ENCODE results near the gene RSPH3.
"Not testable (repeated sequence)": the region's sequence is repeated elsewhere in the genome, so short reads cannot be mapped to it uniquely, and the experiment has no call there.

RSPH3 gene

DNA sequence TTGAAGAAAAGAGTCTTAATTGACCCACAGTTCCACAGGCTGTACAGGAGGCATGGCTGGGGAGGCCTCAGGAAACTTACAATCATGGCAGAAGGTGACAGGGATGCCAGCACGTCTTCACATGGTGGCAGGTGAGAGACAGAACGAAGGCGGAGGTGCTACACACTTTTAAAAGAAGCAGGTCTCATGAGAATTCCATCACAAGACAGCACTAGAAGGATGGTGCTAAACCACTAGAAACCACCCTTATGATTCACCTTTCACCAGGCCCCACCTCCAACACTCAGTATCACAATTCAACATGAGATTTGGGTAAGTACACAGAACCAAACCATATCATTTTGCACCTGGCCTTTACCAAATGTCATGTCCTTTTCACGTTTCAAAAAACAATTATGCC lies 23.9 kb upstream of the RSPH3 start:
- no peak for DNase-seq

GRCh38 chr6:159020011-159020410 lies 20.0 kb upstream of the RSPH3 start:
- DNase-seq, result no peak

GRCh38 chr6:159017757-159018559 lies 18.0 kb upstream of the RSPH3 start:
- no peak for DNase-seq

- no peak for DNase-seq
Measured at GRCh38 chr6:159014406-159014805, 14.4 kb upstream of the RSPH3 start.

DNA sequence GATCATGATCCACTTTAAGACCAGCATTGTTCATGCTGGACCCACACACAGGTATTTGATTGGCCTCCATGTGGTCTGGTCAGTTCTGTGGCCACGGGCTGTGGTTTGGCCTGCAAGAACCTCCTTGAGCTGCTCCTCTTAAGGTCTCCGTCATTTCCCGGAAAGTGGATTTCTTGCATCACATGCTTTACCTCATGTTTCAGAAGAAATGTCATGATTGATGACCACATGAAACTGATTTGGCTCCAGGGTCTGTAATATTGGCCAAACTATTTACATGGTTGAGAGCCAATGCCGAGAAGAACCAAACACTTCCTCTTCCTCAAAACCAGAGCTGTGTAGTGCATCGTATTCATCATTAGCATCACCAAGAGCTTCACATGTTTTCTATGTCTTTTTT lies 13.2 kb upstream of the RSPH3 start:
- no peak for DNase-seq

DNA sequence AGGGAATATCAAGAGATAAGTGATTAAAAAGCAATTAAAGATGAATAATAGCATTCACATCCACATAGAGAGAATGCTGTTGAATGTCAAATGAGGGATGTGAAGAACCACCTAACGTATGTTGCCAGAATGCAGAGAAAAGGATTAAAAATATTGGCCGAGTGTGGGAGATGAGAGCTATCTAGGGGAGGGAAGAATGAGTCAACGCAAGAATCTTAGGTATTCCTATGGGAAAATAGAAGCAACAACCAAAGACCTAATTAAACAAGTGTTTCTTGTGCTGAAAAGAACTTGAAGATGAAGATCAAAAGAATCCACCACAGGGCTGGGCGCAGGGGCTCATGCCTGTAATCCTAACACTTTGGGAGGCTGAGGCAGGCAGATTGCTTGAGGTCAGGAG lies 12.2 kb upstream of the RSPH3 start:
- DNase-seq, result no peak

DNA sequence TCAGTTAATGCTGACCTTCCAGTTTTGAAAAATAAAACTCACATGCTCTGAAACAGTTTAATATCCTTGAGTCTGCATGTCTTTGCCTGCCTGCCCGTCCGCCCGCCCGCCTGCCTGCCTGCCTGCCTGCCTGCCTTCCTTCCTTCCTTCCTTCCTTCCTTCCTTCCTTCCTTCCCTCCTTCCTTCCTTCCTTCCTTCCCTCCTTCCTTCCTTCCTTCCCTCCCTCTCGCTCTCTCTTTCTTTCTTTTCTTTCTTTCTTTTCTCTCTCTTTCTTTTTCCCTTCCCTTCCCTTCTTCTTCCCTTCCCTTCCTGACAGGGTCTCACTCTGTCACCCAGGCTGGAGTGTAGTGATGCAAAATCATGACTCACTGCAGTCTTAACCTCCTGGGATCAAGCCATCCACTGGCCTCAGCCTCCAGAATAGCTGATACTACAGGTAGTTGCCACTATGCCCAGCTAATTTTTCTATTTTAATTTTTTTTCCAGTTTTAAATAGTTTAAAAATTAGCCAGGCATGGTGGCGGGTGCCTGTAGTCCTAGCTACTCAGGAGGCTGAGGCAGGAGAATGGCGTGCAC lies 10.1 kb upstream of the RSPH3 start:
- not testable (repeated sequence) for DNase-seq

DNA sequence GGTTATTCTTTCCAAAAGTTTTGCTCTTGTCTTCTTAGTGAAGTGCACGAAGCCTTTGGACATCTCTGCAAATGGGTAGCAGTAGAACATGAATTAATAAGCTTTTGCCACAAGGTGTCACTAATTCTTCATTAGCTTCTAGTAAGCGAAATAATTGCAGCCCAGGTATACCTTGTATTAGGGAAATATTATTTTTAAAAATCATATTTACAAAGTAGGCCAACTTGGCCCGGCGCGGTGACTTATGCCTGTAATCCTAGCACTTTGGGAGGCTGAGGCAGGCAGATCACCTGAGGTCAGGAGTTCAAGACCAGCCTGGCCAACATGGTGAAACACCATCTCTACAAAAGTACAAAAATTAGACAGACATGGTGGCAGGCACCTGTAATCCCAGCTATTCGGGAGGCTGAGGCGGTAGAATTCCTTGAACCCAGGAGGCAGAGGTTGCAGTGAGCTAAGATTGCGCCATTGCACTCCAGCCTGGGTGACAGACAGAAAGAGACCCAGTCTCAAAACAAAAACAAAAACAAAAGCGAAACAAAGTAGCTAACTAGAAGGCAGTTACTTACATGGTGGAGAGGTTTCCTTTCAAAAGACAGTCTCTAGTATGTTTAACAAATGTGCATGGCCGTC lies 8.8 kb upstream of the RSPH3 start:
- DNase-seq, result no peak

DNA sequence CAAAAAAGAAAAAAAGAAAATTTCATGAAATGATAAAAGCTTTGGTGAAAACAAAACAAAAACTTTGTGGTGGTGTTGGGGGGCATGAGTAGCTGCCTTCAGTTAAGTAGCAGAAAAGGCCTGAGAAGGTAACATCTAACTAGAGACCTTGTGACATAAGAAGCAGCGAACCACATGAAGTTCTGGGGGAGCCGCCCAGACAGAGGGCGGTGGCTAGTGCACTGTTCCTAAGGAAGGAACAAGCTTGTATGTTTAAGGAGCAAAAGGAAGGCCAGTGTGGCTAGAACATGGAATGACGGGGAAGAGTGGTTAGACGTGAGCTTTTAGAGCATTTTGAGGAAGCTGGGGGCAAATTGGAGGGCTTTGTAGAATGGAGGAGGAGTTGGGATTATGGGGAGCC lies 7.5 kb upstream of the RSPH3 start:
- DNase-seq, result no peak

DNA sequence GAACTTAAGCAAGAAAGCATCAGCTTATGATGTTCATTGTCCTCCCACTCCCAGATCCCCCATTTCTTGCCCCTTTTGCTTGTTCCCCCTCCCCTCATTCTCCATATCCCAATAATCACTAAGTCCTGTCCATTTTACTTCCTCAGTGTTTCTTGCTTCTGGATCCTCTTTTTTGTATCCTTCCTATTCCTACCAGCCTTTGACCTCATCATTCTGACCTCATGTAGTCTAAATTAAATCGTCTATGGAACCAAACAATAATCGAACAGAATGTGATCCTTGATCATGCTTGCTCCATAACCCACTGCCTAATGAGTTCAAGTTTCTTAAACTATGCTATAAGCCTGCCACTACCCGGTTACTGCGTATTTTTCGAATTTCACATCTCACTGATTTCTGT lies 5.4 kb upstream of the RSPH3 start:
- no peak for DNase-seq

GRCh38 chr6:159004592-159004991 lies 4.6 kb upstream of the RSPH3 start:
- no peak for DNase-seq

GRCh38 chr6:159002432-159003155 lies 2.6 kb upstream of the RSPH3 start:
- no peak for DNase-seq

GRCh38 chr6:158999154-158999665 lies 792 bp downstream of the RSPH3 start:
- DNase-seq, result no peak

- no peak for DNase-seq
Measured at GRCh38 chr6:158996856-158997255, 3.1 kb downstream of the RSPH3 start.

GRCh38 chr6:158993639-158994038 lies 6.4 kb downstream of the RSPH3 start:
- DNase-seq, result no peak

- no peak for DNase-seq
Measured at GRCh38 chr6:158991017-158991723, 8.8 kb downstream of the RSPH3 start.

DNA sequence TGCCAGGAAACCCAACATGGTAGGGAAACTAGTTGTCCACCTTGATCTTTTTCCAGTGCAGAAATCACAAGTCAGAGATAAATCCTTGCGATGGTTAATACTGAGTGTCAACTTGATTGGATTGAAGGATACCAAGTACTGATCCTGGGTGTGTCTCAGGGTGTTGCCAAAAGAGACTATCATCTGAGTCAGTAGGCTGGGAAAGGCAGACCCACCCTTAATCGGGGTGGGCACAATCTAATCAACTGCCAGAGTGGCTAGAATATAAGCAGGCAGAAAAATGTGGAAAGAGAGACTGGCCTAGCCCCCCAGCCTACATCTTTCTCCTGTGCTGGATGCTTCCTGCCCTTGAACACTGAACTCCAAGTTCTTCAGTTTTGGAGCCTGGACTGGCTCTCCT lies 10.3 kb downstream of the RSPH3 start:
- DNase-seq, result not testable (repeated sequence)

DNA sequence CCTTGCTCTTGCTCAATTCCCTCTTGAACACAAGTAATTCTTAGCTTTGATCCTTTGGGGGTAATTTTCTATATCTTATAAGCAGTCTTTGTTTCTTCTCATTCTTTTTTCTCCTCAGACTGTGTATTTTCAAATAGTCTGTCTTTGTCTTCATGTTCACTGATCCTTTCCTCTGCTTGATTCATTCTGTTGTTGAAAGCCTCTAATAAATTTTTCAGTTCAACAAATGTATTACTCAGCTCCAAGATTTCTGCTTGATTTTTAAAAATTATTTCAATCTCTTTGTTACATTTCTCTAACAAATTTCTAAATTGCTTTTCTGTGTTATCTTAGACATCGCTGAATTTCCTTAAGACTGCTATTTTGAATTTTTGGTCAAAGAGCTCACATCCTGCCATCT lies 11.5 kb downstream of the RSPH3 start:
- no peak for DNase-seq

DNA sequence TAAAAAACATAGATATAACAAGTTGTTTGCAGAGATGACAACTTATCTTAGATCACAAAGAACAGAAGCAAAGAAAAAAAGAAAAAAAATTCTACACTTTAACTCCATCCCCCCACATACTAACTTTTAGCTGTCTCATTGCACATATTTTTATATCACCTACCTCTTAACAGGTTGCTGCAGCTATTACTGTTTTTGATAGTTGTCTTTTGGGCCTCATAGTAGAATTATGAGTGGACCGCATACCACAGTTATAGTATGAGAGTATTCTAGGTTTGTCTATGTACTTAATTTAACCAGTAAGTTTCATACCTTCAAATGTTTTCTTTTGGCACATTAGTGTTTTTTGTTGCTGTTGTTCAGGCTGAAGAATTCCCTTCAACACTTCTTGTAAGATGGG lies 12.3 kb downstream of the RSPH3 start:
- DNase-seq, result no peak

DNA sequence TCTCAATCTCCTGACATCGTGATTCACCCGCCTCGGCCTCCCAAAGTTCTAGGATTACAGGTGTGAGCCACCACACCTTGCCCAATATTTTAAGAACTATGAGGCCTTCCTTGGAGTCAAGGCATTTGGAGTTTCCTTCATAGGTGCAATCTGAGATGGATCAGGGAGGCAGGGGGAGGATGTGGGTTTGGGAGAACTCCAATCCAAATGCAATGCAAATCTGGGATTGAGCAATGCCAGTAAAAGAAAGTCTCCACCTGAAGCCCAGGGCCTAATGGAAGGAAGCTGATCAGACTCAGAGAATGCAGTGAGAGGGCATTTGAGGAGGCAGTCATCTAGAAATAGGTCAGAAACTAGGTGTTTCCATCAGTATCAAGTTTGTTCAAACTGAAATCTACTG lies 21.2 kb downstream of the RSPH3 start:
- DNase-seq, result no peak

GRCh38 chr6:158977382-158977781 lies 22.6 kb downstream of the RSPH3 start:
- no peak for DNase-seq

All from DMS79 (cell line).